HG02571 (cell line): ENCODE measurements around the gene STX4.
"Not testable (repeated sequence)": the region's sequence is repeated elsewhere in the genome, so short reads cannot be mapped to it uniquely, and the experiment has no call there.

Source experiments
- ATAC-seq: cut with Tn5 transposase; IDR thresholded peaks from one replicate; pipeline ENCODE4 v1.9.1; 2021; ENCODE audit warnings: mild to moderate bottlenecking, moderate library complexity; ENCODE audit not compliant: unreplicated experiment

STX4 gene

GRCh38 chr16:30998852-30999761, 34.3 kb upstream of the STX4 start:
- ATAC-seq = no peak

- no peak for ATAC-seq
These were observed 32.5 kb upstream of the STX4 start for GRCh38 chr16:31000671-31001382.

- ATAC-seq = no peak
These were observed 31.7 kb upstream of the STX4 start for GRCh38 chr16:31001507-31002249.

- no peak for ATAC-seq
These were observed 31.1 kb upstream of the STX4 start for GRCh38 chr16:31002250-31002700.

- no peak for ATAC-seq
These were observed 30.5 kb upstream of the STX4 start for GRCh38 chr16:31002862-31003341.

GRCh38 chr16:31003744-31004143, 29.6 kb upstream of the STX4 start:
- ATAC-seq = no peak

GRCh38 chr16:31004658-31005057, 28.7 kb upstream of the STX4 start:
- no peak for ATAC-seq

- no peak for ATAC-seq
These were observed 27.8 kb upstream of the STX4 start for GRCh38 chr16:31005350-31006085.

- no peak for ATAC-seq
These were observed 27.3 kb upstream of the STX4 start for GRCh38 chr16:31006086-31006385.

GRCh38 chr16:31006589-31006988, 26.8 kb upstream of the STX4 start:
- no peak for ATAC-seq

- ATAC-seq = no peak
These were observed 25.7 kb upstream of the STX4 start for GRCh38 chr16:31007684-31008083.

- no peak for ATAC-seq
These were observed 25.2 kb upstream of the STX4 start for GRCh38 chr16:31008149-31008548.

- ATAC-seq = no peak
These were observed 24.8 kb upstream of the STX4 start for GRCh38 chr16:31008551-31008950.

GRCh38 chr16:31009120-31009519, 24.2 kb upstream of the STX4 start:
- no peak for ATAC-seq

- no peak for ATAC-seq
These were observed 23.3 kb upstream of the STX4 start for GRCh38 chr16:31009894-31010584.

GRCh38 chr16:31010585-31011325, 22.6 kb upstream of the STX4 start, which contains the start of gene STX1B:
TSS of gene STX1B (minus strand) at chr16:31010638. CDS start at chr16:31010396, 242 bp downstream.
- no peak for ATAC-seq

- not testable (repeated sequence) for ATAC-seq
These were observed 21.5 kb upstream of the STX4 start for GRCh38 chr16:31011815-31012214.

GRCh38 chr16:31013292-31013691, 20.1 kb upstream of the STX4 start:
- not testable (repeated sequence) for ATAC-seq

GRCh38 chr16:31016018-31016417, 17.3 kb upstream of the STX4 start:
- ATAC-seq = no peak
